Measurements from ENCODE around the gene PPIL6. TPM values are rescaled to one million over a fixed set of nuclear protein-coding genes. Genes with fewer than 3 reads are reported as not detected.
A peak's percentile ranks its signal among the peaks of the same experiment; 100 is the strongest.

The PPIL6 gene
- total RNA-seq, 4 donors from 2014 or later = 2.3 to 7.4 (median 4.1) TPM

DNA sequence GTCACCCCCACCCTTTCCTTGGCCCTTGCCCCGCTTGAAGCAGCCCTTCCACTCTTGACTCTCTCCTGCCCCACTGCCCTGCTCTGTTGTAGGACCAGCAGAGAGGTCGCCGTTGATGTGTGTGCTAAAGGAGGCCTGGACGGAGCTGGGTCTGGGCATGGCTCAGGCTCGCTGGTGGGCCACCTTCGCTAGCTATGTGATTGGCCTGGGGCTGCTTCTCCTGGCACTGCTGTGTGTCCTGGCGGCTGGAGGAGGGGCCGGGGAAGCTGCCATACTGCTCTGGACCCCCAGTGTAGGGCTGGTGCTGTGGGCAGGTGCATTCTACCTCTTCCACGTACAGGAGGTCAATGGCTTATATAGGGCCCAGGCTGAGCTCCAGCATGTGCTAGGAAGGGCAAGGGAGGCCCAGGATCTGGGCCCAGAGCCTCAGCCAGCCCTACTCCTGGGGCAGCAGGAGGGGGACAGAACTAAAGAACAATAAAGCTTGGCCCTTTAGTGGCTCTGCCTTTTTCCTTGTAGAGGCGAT, 3.1 kb upstream of the PPIL6 start:
- ATAC-seq (ENCODE audit: low FRiP score) (no peak), DNase-seq (ENCODE audit: low spot score) (no peak)
- TF ChIP-seq, protein P1, sequence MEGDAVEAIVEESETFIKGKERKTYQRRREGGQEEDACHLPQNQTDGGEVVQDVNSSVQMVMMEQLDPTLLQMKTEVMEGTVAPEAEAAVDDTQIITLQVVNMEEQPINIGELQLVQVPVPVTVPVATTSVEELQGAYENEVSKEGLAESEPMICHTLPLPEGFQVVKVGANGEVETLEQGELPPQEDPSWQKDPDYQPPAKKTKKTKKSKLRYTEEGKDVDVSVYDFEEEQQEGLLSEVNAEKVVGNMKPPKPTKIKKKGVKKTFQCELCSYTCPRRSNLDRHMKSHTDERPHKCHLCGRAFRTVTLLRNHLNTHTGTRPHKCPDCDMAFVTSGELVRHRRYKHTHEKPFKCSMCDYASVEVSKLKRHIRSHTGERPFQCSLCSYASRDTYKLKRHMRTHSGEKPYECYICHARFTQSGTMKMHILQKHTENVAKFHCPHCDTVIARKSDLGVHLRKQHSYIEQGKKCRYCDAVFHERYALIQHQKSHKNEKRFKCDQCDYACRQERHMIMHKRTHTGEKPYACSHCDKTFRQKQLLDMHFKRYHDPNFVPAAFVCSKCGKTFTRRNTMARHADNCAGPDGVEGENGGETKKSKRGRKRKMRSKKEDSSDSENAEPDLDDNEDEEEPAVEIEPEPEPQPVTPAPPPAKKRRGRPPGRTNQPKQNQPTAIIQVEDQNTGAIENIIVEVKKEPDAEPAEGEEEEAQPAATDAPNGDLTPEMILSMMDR (IDR thresholded peaks at IDR 0.05) = no peak

DNA sequence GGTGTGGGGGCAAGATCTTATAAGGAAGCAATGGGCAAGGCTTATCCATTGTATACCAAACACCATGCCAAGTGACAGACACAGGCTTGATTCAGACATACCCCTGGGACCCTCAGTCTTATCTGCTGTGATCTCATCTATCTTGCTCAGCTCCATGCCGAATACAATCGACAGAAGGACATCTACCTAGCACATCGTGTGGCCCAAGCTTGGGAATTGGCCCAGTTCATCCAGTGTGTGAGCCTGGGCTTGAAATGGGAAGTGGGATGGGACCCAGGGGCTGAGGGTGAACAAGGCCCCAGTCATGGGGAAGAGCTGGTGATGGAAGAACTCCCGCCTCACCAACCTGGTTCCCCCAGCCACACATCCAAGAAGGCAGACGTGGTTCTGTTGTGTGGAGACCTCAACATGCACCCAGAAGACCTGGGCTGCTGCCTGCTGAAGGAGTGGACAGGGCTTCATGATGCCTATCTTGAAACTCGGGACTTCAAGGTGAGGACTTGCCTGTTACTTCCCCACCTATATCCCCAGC, 2.0 kb upstream of the PPIL6 start:
- TF ChIP-seq, protein P1 (IDR thresholded peaks at IDR 0.05) = no peak
- ATAC-seq (ENCODE audit: low FRiP score) = no peak
- no peak for DNase-seq (ENCODE audit: low spot score)

DNA sequence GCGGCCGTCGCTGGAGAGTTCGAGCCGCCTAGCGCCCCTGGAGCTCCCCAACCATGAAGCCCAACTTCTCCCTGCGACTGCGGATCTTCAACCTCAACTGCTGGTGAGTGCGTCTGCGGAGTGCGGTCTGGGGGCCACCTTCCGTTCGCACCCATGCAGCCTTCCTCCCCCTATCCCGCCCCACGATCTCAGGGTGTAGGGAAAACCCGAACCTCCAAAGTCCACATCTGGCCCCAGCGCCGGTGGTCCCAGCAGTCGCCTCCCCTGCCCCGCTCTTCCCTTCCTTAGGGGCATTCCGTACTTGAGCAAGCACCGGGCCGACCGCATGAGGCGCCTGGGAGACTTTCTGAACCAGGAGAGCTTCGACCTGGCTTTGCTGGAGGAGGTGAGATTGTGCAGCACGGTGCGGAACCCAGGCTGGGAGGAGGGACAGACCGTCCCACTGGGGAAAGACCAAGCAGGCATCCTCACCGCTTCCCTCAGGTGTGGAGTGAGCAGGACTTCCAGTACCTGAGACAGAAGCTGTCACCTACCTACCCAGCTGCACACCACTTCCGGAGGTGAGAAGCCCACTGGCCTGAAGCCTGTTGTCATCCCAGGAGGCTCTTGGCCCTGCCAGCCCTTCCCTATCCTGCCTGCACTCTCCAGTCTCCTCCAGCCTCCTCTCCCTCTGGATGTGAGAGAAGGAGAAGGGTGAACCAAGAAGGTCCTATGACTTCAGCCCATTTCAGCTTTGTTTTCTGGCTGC, 815 bp upstream of the PPIL6 start:
- TF ChIP-seq, protein P1 (IDR thresholded peaks at IDR 0.05) = no peak
- ATAC-seq (ENCODE audit: low FRiP score) = peak; percentile 30
- no peak for DNase-seq (ENCODE audit: low spot score)

DNA sequence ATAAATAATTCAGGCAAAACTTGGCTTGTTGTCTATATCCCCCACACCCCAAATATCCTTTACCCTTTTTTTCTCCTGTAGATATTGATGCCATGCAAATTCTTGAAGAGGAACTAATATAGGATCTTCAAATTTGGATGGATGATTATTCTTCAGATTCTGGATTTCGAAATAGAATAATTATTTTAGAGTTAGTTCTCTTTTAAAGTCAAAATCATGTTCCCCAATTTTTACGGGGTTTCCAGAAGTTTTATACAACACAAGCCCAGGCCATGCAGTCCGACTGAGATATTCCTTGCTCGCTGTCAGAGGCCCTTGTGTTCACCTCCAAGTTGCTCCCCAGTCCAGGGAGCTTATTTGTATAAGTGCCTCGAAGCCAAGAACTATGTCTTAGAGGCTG, 4.4 kb downstream of the PPIL6 start:
- TF ChIP-seq, protein P1 (IDR thresholded peaks at IDR 0.05) = no peak
- DNase-seq (ENCODE audit: low spot score) (no peak), ATAC-seq (ENCODE audit: low FRiP score) (no peak)

DNA sequence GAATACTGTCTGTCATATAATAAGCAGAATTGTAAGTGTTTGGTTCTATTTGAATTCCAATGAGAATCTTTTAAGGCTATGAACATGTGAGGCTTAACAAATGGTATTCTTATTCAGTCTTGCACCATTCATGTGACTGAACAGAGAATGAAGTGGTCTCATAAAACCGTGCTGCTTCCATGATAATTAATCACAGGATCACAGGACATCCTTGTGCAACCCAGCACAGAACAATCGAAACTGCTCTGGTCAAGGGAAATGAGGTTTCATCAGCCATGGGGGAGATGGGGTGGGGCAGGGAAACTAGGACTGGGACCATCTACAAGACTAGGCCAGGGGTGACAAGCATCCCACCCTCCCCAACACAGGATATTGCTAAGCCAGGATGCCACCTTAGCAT, 6.0 kb downstream of the PPIL6 start:
- DNase-seq (ENCODE audit: low spot score) = no peak
- TF ChIP-seq, protein P1 (IDR thresholded peaks at IDR 0.05) = no peak
- no peak for ATAC-seq (ENCODE audit: low FRiP score)

GRCh38 chr6:109429496-109429895, 10.9 kb downstream of the PPIL6 start:
- ATAC-seq (ENCODE audit: low FRiP score) (no peak), DNase-seq (ENCODE audit: low spot score) (no peak)
- TF ChIP-seq, protein P1 (IDR thresholded peaks at IDR 0.05) = no peak
